ENCODE data around the gene CAMTA1.
A peak's percentile ranks its signal among the peaks of the same experiment; 100 is the strongest.
"Not testable (repeated sequence)": the region's sequence is repeated elsewhere in the genome, so short reads cannot be mapped to it uniquely, and the experiment has no call there.

Gene CAMTA1

GRCh38 chr1:7594714-7595295 is 809.6 kb downstream of the CAMTA1 start:
- no peak for FAIRE-seq
- no peak for DNase-seq (ENCODE audit: low spot score)

DNA sequence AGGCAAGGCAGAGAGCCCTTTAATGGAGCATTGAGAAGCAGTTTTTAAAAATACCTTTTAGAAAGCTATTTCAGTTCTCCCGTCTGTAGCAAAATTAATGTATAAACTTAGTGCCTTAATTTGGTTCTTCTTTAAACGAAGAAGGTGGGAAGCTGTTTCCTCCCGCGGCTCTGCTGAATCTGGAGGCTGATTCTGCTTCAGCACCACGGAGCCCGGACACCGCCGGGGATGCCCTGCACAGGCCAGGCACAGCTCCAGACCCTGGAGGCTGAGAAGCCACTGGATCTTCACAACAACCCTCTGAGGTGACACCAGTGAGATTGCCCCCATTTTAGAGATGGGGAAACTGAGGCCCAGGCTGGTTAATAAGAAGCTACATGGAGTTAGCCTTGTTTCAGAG is 810.1 kb downstream of the CAMTA1 start:
- DNase-seq (ENCODE audit: low spot score) (no peak), FAIRE-seq (no peak)

- FAIRE-seq, result no peak
- DNase-seq (ENCODE audit: low spot score), result no peak
These were observed 811.1 kb downstream of the CAMTA1 start for GRCh38 chr1:7596126-7596965.

DNA sequence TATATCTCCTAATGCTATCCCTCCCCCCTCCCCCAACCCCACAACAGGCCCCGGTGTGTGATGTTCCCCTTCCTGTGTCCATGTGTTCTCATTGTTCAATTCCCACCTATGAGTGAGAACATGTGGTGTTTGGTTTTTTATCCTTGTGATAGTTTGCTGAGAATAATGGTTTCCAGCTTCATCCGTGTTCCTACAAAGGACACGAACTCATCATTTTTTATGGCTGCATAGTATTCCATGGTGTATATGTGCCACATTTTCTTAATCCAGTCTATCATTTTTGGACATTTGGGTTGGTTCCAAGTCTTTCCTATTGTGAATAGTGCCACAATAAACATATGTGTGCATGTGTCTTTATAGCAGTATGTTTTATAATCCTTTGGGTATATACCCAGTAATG is 812.8 kb downstream of the CAMTA1 start:
- not testable (repeated sequence) for FAIRE-seq; DNase-seq (ENCODE audit: low spot score)

- not testable (repeated sequence) for FAIRE-seq
These were observed 819.7 kb downstream of the CAMTA1 start for GRCh38 chr1:7604906-7605305.

GRCh38 chr1:7606096-7606495 is 820.8 kb downstream of the CAMTA1 start:
- DNase-seq (ENCODE audit: low spot score) (no peak), FAIRE-seq (no peak)

More at GRCh38 chr1:7604906-7605305, 819.7 kb downstream of the CAMTA1 start:
- DNase-seq (ENCODE audit: low spot score), result not testable (repeated sequence)

DNA sequence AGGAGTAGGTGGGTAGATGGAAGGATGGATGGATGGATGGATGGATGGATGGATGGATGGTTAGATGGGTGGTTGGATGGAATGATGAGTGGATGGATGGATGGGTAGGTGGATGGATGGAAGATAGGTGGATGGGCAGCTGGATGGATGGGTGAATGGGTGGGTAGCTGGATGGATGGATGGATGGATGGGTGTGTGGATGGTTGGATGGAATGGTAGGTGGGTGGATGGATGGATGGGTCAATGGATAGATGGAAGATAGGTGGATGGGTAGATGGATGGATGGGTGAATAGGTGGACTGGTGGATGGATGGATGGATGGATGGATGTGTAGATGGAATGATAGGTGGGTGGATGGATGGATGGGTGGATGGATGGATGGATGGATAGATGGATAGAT is 821.8 kb downstream of the CAMTA1 start:
- FAIRE-seq (no peak), DNase-seq (ENCODE audit: low spot score) (no peak)

DNA sequence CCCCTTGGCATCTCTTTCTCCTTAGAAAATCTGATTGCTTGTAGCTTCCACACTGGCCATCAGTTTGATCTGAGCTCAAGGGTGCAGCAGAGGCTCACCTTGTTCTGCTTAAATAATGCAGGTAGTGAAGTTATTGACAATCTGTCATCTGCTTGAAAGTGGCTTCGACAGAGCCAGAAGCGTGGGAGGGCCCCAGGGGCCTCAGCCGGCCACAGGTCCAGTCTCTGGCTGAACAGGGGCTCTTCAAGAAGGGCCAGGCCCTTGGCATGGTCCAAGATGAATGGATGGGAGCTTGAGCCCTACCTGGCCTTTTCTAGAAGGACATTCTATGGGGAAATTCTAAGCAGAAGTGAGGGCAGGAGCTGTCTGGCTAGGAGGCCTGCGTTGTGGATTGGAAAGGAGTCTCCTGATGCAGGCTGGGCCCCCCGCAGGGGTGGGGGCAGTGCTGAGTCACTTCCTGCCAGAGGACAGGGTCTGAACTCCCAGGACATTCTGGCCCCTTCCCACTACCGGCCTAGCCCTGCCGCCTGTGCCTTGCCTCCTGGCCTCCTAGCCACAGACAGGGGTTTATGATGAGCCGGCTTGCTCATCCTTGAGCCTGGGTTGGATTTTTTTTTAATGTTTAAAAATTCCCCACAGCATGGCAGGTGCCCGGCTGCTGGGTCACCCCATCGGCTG is 823.5 kb downstream of the CAMTA1 start:
- FAIRE-seq (peak; percentile 11), DNase-seq (ENCODE audit: low spot score) (peak; percentile 81)

DNA sequence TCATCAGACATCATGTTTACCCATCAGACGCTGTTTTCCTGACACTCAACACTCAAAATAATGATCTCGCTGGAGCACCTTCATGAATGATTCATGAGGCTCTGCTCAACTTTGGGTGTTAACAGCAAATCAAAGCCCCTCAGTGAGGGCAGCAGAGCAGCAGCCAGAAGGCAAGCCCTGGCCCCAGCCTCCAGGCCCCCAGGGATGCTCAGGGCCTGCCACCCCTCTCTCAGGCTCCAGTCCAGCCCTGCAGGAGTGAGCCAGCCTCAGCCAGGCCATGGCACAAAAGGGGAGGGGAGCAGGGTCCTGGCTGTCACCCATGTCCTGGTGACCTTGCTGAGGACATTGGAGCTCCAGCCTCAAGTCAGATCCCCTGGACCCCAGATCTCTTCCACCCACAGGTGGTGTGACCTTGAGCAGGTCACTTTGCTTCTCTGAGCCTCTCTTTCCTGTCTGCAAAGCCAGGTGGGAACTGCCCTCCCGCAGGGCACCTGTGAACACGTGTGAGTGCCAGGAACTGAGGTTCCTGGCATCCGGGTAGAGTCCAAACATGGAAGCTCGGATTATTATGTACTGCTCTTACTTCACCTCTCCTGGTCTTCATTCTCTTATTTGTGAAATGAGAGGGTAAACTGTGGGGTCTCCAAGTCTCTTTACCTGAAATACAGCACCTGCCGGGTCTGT is 824.2 kb downstream of the CAMTA1 start:
- FAIRE-seq, result no peak
- no peak for DNase-seq (ENCODE audit: low spot score)

DNA sequence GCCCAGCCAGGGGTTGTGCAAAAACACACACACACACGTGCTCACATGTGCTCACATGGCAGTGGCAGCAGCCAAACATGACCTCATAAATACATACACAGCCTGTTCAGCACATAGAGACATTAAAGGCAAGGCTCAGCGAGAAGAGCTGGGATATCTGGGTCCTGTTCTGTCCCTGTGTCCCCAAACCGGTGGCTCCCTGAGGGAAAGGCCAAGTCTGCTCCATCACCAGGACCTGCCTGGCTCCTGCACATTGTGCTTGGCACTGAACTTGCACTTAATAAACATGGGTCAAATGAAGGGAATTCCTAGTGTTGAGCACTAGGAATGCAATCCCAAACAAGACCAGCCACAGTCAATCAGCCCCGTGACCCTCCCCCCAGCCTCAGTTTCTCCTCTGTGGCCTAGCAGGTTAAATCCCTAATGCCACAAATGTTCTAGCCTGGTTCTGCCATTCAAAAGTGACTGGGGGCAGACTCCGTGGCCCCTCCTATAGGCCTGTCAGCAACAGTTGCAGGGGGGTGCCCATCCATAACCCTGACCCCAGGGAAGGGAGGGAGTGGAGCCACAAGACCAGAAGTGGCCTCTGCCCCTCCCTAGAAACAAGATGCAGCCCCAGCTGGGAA is 825.0 kb downstream of the CAMTA1 start:
- FAIRE-seq, result no peak

DNA sequence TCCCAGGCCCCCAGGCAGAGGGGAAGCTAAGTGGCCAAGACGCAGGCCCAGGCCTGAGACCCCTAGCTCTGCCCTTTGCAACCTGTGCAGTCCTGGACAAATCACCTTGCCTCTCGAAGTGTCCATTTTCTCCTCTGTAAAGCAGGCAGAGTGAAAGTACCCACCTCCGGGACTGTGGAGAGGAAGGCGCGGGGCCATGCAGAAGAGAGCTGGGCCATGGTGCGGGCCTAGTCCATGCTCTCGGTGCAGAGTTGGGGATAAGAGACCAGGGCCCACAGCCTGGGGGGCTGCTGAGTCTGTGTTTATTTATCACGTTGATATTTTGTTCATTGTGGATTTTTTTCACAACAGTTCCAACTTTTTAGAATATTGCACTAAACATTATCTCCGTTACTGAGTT is 825.7 kb downstream of the CAMTA1 start:
- DNase-seq (ENCODE audit: low spot score) (no peak), FAIRE-seq (no peak)

More for the DNA sequence above, 825.0 kb downstream of the CAMTA1 start:
- no peak for DNase-seq (ENCODE audit: low spot score)

- FAIRE-seq (no peak), DNase-seq (ENCODE audit: low spot score) (no peak)
These were observed 826.3 kb downstream of the CAMTA1 start for GRCh38 chr1:7611421-7612010.

GRCh38 chr1:7613106-7613850 is 828.0 kb downstream of the CAMTA1 start:
- DNase-seq (ENCODE audit: low spot score), result no peak
- no peak for FAIRE-seq

DNA sequence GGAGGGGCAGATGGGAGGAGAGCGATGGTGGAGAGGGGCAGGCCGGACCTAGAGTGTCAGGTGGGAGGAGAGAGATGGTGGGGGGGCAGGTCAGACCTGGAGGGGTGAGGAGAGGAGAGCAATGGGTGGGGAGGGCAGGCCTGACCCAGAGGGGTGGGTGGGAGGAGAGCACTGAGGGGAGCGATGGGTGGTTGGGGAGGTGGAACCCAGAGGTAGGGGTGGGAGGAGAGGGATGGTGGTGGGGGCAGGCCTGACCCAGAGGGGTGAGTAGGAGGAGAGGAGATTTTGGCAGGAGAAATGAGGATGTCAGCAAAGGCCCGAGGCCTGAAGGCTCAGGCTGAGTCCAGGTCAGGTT is 828.6 kb downstream of the CAMTA1 start:
- no peak for FAIRE-seq
- no peak for DNase-seq (ENCODE audit: low spot score)

DNA sequence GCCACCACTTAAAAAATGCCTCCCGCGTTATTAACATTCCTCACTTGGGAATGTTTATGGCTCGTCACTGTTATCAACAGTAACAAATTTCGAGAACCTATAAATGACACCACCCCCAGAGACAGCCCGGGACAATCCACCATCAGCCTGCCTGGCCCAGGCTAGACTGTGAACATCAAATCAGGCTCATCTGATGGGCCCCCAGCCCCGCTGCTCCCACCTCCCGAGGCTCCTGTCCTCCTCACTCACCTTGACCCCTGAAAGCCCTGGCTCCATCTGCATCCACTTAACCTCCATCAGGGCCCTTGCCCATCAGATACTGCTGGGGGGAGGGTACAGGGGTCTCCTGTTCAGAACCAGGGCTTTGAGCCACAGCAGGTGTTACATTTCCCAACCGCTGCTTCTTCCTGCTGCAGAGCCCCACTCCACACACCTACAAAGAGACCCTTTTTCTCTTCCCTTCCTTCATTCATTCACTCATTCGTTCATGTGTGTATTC is 829.4 kb downstream of the CAMTA1 start:
- FAIRE-seq, result no peak
- DNase-seq (ENCODE audit: low spot score), result no peak

DNA sequence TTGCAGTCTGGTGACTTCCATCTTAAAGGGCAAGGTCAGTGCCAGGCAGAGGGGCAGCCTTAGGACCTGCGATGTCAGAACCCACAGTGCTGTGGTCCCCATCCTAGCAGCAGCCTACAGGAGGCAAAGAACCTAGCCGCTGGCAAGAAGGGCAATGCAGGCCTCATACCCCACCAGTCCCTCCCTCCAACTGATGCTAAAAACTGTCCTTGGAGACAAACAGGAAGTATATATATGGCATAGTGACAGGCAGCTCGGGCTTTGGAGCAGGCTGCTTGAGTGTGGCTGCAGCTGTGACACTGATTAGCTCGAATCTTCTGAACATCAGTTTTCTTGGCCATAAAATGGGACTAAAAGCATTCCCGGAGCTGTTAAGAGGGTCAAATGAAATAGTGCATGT is 829.9 kb downstream of the CAMTA1 start:
- DNase-seq (ENCODE audit: low spot score) (no peak), FAIRE-seq (no peak)

- FAIRE-seq, result no peak
These were observed 831.0 kb downstream of the CAMTA1 start for GRCh38 chr1:7616076-7616832.

GRCh38 chr1:7616953-7617352 is 831.7 kb downstream of the CAMTA1 start:
- DNase-seq (ENCODE audit: low spot score) (no peak), FAIRE-seq (no peak)

More at GRCh38 chr1:7616076-7616832, 831.0 kb downstream of the CAMTA1 start:
- no peak for DNase-seq (ENCODE audit: low spot score)

DNA sequence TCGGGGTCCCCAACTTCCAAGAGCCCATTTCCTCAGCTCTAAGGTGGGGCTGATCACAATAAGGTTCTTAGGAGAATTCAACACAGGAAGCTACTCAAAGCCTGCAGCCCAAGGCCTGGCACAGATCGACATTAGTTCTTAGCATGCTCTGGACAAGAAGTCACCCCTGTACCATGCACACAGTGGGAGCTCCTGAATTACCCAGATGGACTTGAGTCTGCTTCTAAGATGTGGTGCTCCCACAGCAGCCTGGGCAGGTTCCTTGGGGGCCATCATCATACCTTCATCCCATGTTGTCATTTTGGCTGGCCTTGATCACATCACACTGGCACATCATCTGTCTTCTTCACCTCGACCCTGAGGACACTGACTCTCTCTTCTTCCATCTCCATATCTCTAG is 832.6 kb downstream of the CAMTA1 start:
- no peak for FAIRE-seq

More for the DNA sequence above, 832.6 kb downstream of the CAMTA1 start:
- no peak for DNase-seq (ENCODE audit: low spot score)
